ENCODE data around the gene GPR18. TPM values are rescaled to one million over a fixed set of nuclear protein-coding genes. Genes with fewer than 3 reads are reported as not detected.

The GPR18 gene
- total and polyA plus RNA-seq, 2 of the 4 experiments (the other 2 are of a cell fraction) = not detected

DNA sequence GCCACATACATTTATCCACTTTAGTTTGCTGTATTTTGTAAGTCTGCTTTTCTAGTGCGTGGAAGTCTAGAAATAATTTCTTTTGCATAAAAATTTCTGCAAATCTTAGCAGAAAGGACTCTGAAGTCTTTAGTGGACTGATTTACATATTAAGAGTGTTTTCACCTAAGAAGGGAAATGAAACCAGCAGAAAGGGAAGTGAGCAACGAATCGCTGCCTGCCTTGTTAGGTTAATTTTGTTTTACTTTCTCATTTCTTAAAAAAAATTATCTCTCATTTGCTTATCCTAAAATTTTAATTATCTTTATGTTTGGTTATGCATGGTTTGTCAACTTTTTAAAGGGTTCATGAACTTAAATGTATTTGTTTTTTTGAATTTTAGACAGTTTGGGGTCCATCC, 767 bp upstream of the GPR18 start:
- CTCF ChIA-PET = no interaction called here
- Histone ChIP-seq H3K56ac (ENCODE audit: extremely low read depth, insufficient read depth, low read length) (no peak overlapping the region), H4K20me1 (ENCODE audit: insufficient read depth, low read length) (no peaks in the 10 kb centered on the region; the same call in 1 of the 2 replicates), H2AK9ac (replicated peaks; ENCODE audit: low read depth, low read length, poor library complexity) (no peak overlapping the region), H3K9me1 (ENCODE audit: insufficient read depth, low read length) (peaks cover 3% of the 10 kb centered on the region; the same call in 1 of the 2 replicates), H2AFZ (replicated peaks; ENCODE audit: low read length, poor library complexity) (no peak overlapping the region), H3K36me3 (ENCODE audit: control insufficient read depth, insufficient read depth, low read length) (peaks cover 9% of the 10 kb centered on the region), H2AK5ac (ENCODE audit: low read depth, low read length) (no peak overlapping the region), H4K91ac (ENCODE audit: insufficient read depth, low read depth, low read length) (no peak overlapping the region), H3K9me3 (ENCODE audit: control insufficient read depth, insufficient read depth, low read length) (no peaks in the 10 kb centered on the region), H3K4me3 (ENCODE audit: insufficient read depth, low read depth, low read length) (no peak overlapping the region), H4K8ac (ENCODE audit: low read depth in 2 of 2, low read length in 2 of 2) (no peak overlapping the region), H2BK5ac (ENCODE audit: low read depth, low read length, poor library complexity, severe bottlenecking) (no peak overlapping the region), H4K5ac (ENCODE audit: low read depth, low read length) (no peak overlapping the region), H3K14ac (replicated peaks; ENCODE audit: low read depth, low read length) (no peak overlapping the region), H2BK120ac (ENCODE audit: low read depth, low read length) (no peak overlapping the region), H3K18ac (ENCODE audit: low read depth, low read length) (no peak overlapping the region), H3K23ac (ENCODE audit: low read depth, low read length) (no peak overlapping the region), H2BK20ac (ENCODE audit: low read depth, low read length) (no peak overlapping the region), H3K4ac (ENCODE audit: low read depth, low read length) (no peak overlapping the region), H3K4me1 (ENCODE audit: control insufficient read depth, insufficient read depth, low read length) (peaks cover 4% of the 10 kb centered on the region; the same call in 1 of the 2 replicates), H3K27ac (ENCODE audit: insufficient read depth, low read length) (no peak overlapping the region), H3K27me3 (ENCODE audit: control insufficient read depth, insufficient read depth, low read length) (no peaks in the 10 kb centered on the region), H3K4me2 (ENCODE audit: low read depth, low read length) (no peak overlapping the region), H3K79me1 (ENCODE audit: low read depth in 1 of 2, low read length in 2 of 2) (peaks cover 3 to 4% of the 10 kb centered on the region in 2 experiments; a peak in 2 of 4 replicates), H2BK15ac (ENCODE audit: low read depth, low read length) (no peak overlapping the region), H3K9ac (ENCODE audit: low read depth, low read length) (no peak overlapping the region)
- dilution Hi-C loops (cut with HindIII; ENCODE audit: low sequenced_read_pairs, unreplicated experiment) (no loop called here), intact Hi-C loops (cut with micrococcal nuclease) (loop anchor here (1.0 to 5.0 kb wide), 2 partner anchors 41 to 57 kb away; partner anchors contain the start of gene UBAC2), in situ Hi-C loops (cut with MboI; ENCODE audit: low sequenced_read_pairs) (no loop called here)
- no peak for DNase-seq
- no TSS peak for BruUV-seq (replicated peaks)
- ATAC-seq (ENCODE audit: low read depth) = no peak
- WGBS, 2 experiments (ENCODE audit: extremely low coverage in 2 of 2, insufficient read length in 1 of 2) = no CpG with 5 or more reads among the region's 3 CpGs
- POLR2A ChIA-PET (ENCODE audit: unreplicated experiment) = no interaction called here
- TF ChIP-seq MAFK (IDR thresholded peaks at IDR 0.05; ENCODE audit: low read depth, low read length) (no peak), SMC3 (IDR thresholded peaks at IDR 0.05; ENCODE audit: low read depth, low read length) (no peak), FOS (IDR thresholded peaks at IDR 0.05; ENCODE audit: low read depth, low read length) (no peak), RAD21 (IDR thresholded peaks at IDR 0.05; ENCODE audit: low read length) (no peak), RFX5 (IDR thresholded peaks at IDR 0.05; ENCODE audit: low read depth, low read length) (no peak), MAZ (IDR thresholded peaks at IDR 0.05; ENCODE audit: borderline replicate concordance, low read depth, low read length) (no peak), POLR2A (IDR thresholded peaks at IDR 0.05; ENCODE audit: low read depth, low read length) (no peak), CEBPB (IDR thresholded peaks at IDR 0.05; ENCODE audit: low read depth, low read length) (no peak), RCOR1 (IDR thresholded peaks at IDR 0.05; ENCODE audit: insufficient replicate concordance, low read length) (no peak), CHD1 (IDR thresholded peaks at IDR 0.05; ENCODE audit: low read depth, low read length) (no peak)
- TF ChIP-seq, protein P1, sequence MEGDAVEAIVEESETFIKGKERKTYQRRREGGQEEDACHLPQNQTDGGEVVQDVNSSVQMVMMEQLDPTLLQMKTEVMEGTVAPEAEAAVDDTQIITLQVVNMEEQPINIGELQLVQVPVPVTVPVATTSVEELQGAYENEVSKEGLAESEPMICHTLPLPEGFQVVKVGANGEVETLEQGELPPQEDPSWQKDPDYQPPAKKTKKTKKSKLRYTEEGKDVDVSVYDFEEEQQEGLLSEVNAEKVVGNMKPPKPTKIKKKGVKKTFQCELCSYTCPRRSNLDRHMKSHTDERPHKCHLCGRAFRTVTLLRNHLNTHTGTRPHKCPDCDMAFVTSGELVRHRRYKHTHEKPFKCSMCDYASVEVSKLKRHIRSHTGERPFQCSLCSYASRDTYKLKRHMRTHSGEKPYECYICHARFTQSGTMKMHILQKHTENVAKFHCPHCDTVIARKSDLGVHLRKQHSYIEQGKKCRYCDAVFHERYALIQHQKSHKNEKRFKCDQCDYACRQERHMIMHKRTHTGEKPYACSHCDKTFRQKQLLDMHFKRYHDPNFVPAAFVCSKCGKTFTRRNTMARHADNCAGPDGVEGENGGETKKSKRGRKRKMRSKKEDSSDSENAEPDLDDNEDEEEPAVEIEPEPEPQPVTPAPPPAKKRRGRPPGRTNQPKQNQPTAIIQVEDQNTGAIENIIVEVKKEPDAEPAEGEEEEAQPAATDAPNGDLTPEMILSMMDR (conservative IDR thresholded peaks at IDR 0.05; ENCODE audit: low read depth, low read length) = no peak
- TF ChIP-seq, protein P2, sequence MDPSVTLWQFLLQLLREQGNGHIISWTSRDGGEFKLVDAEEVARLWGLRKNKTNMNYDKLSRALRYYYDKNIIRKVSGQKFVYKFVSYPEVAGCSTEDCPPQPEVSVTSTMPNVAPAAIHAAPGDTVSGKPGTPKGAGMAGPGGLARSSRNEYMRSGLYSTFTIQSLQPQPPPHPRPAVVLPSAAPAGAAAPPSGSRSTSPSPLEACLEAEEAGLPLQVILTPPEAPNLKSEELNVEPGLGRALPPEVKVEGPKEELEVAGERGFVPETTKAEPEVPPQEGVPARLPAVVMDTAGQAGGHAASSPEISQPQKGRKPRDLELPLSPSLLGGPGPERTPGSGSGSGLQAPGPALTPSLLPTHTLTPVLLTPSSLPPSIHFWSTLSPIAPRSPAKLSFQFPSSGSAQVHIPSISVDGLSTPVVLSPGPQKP (IDR thresholded peaks at IDR 0.05; ENCODE audit: borderline replicate concordance, low read depth, low read length) = no peak

Data from IMR-90 (cell line).